ENCODE results near the gene FBP1. TPM values are rescaled to one million over a fixed set of nuclear protein-coding genes. Genes with fewer than 3 reads are reported as not detected.

The FBP1 gene
- total RNA-seq, 1 donor from 2014 or later: not detected

- H3K4me1 Mint-ChIP-seq (ENCODE audit: unreplicated experiment): peaks cover 12% of the 10 kb centered on the region
- H3K4me3 Mint-ChIP-seq (ENCODE audit: unreplicated experiment): no peak overlapping the region
Observed at GRCh38 chr9:94648185-94648584, 8.9 kb upstream of the FBP1 start.

DNA sequence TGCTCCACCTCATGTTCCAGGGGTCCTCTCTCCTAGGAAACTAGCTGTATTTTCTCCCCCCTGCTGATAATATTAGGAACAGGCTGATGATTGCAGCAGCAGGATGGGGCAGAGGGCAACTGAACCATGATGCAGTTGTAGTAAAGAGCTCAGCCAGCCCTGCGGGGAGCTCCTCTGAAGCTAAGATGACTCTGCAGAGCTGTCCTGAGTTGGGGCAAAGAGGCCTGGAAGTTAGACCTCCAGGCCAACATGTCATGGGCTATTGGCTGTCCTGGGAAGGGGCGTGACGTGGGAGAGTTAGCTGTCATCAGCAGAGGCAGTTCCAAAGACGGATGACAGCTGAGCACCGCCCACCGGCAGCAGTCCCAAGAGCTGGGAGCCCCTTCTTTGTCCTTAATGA, 6.6 kb upstream of the FBP1 start:
- no peaks in the 10 kb centered on the region for H3K27me3 Mint-ChIP-seq (ENCODE audit: unreplicated experiment)
- no peaks in the 10 kb centered on the region for H3K9me3 Mint-ChIP-seq (ENCODE audit: unreplicated experiment)
- no peak for DNase-seq (ENCODE audit: extremely low spot score, unreplicated experiment)
- no peak overlapping the region for H3K4me3 Mint-ChIP-seq (ENCODE audit: unreplicated experiment)
- TF ChIP-seq, protein P1, sequence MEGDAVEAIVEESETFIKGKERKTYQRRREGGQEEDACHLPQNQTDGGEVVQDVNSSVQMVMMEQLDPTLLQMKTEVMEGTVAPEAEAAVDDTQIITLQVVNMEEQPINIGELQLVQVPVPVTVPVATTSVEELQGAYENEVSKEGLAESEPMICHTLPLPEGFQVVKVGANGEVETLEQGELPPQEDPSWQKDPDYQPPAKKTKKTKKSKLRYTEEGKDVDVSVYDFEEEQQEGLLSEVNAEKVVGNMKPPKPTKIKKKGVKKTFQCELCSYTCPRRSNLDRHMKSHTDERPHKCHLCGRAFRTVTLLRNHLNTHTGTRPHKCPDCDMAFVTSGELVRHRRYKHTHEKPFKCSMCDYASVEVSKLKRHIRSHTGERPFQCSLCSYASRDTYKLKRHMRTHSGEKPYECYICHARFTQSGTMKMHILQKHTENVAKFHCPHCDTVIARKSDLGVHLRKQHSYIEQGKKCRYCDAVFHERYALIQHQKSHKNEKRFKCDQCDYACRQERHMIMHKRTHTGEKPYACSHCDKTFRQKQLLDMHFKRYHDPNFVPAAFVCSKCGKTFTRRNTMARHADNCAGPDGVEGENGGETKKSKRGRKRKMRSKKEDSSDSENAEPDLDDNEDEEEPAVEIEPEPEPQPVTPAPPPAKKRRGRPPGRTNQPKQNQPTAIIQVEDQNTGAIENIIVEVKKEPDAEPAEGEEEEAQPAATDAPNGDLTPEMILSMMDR (IDR thresholded peaks at IDR 0.05): no peak
- H3K27ac Mint-ChIP-seq (ENCODE audit: unreplicated experiment): no peak overlapping the region
- peaks cover 10% of the 10 kb centered on the region for H3K4me1 Mint-ChIP-seq (ENCODE audit: unreplicated experiment)
- H3K36me3 Mint-ChIP-seq (ENCODE audit: unreplicated experiment): no peaks in the 10 kb centered on the region

More at GRCh38 chr9:94648185-94648584, 8.9 kb upstream of the FBP1 start:
- no peak overlapping the region for H3K27ac Mint-ChIP-seq (ENCODE audit: unreplicated experiment)
- no peak for DNase-seq (ENCODE audit: extremely low spot score, unreplicated experiment)
- H3K9me3 Mint-ChIP-seq (ENCODE audit: unreplicated experiment): no peaks in the 10 kb centered on the region
- TF ChIP-seq, protein P1 (IDR thresholded peaks at IDR 0.05): no peak
- H3K36me3 Mint-ChIP-seq (ENCODE audit: unreplicated experiment): no peaks in the 10 kb centered on the region
- no peaks in the 10 kb centered on the region for H3K27me3 Mint-ChIP-seq (ENCODE audit: unreplicated experiment)

DNA sequence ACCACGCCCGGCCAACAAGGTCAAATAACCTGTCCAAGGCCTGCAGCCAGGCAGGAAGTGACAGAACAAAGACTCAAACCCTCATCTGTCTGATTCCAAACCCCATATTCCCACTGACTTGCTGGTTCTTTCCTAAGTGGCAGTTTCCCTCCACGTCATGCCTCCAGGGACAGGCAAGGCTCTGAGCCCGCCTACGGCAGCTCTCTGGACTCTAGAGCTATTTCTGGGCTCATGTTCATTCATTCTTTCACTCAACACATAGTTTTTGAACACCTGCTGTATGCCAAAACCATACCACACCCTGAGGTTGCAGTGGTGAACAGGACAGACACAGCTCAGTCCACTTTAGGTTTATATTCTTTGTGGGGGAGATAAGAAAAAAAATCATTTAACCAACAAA, 5.2 kb upstream of the FBP1 start:
- H3K27me3 Mint-ChIP-seq (ENCODE audit: unreplicated experiment): peaks cover 2% of the 10 kb centered on the region
- no peaks in the 10 kb centered on the region for H3K36me3 Mint-ChIP-seq (ENCODE audit: unreplicated experiment)
- no peak for DNase-seq (ENCODE audit: extremely low spot score, unreplicated experiment)
- H3K4me1 Mint-ChIP-seq (ENCODE audit: unreplicated experiment): peaks cover 9% of the 10 kb centered on the region
- TF ChIP-seq, protein P1 (IDR thresholded peaks at IDR 0.05): no peak
- no peak overlapping the region for H3K4me3 Mint-ChIP-seq (ENCODE audit: unreplicated experiment)
- H3K27ac Mint-ChIP-seq (ENCODE audit: unreplicated experiment): no peak overlapping the region
- H3K9me3 Mint-ChIP-seq (ENCODE audit: unreplicated experiment): no peaks in the 10 kb centered on the region

DNA sequence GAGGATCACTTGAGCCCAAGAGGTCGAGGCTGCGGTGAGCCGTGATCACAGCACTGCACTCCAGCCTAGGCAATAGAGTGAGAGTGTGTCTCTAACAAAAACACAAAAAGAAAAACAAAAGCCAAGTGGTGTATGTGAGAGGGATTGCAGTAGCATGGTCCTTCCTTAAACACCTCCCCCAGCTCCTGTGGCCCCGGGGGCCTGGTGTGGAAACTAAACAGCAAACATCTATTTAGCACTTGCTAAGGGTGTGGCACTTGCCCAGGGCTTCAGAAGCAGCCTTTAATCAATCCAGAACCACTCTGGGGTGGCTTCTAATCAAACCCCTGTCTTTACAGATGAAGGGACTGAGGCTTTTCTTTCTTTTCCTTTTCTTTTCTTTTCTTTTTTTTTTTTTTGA, 4.4 kb upstream of the FBP1 start:
- no peak overlapping the region for H3K27ac Mint-ChIP-seq (ENCODE audit: unreplicated experiment)
- H3K4me1 Mint-ChIP-seq (ENCODE audit: unreplicated experiment): peaks cover 8% of the 10 kb centered on the region
- TF ChIP-seq, protein P1 (IDR thresholded peaks at IDR 0.05): no peak
- H3K36me3 Mint-ChIP-seq (ENCODE audit: unreplicated experiment): no peaks in the 10 kb centered on the region
- H3K4me3 Mint-ChIP-seq (ENCODE audit: unreplicated experiment): no peak overlapping the region
- no peaks in the 10 kb centered on the region for H3K9me3 Mint-ChIP-seq (ENCODE audit: unreplicated experiment)
- H3K27me3 Mint-ChIP-seq (ENCODE audit: unreplicated experiment): peaks cover 4% of the 10 kb centered on the region
- DNase-seq (ENCODE audit: extremely low spot score, unreplicated experiment): no peak

- peaks cover 9% of the 10 kb centered on the region for H3K27me3 Mint-ChIP-seq (ENCODE audit: unreplicated experiment)
- H3K9me3 Mint-ChIP-seq (ENCODE audit: unreplicated experiment): no peaks in the 10 kb centered on the region
- H3K4me3 Mint-ChIP-seq (ENCODE audit: unreplicated experiment): no peak overlapping the region
- peaks cover 10% of the 10 kb centered on the region for H3K4me1 Mint-ChIP-seq (ENCODE audit: unreplicated experiment)
- DNase-seq (ENCODE audit: extremely low spot score, unreplicated experiment): no peak
- no peak overlapping the region for H3K27ac Mint-ChIP-seq (ENCODE audit: unreplicated experiment)
- no peaks in the 10 kb centered on the region for H3K36me3 Mint-ChIP-seq (ENCODE audit: unreplicated experiment)
- TF ChIP-seq, protein P1 (IDR thresholded peaks at IDR 0.05): no peak
Observed at GRCh38 chr9:94643176-94643575, 3.9 kb upstream of the FBP1 start.
